MM.1S (cell line): ENCODE measurements around the gene SFT2D3.

Experiments
- EZH2 ChIP-seq: fragments of 300-600 bp; sonication (generic); optimal IDR thresholded peaks from 2 replicates; pipeline ENCODE3; 2017; ENCODE audit warnings: low read depth, mild to moderate bottlenecking, antibody characterized with exemption, low read length, mixed read lengths
- TF ChIP-seq, protein P1 (sequence below): fragments of 300-600 bp; sonication (generic); IDR thresholded peaks from 2 replicates; pipeline ENCODE4 v1.5.1; 2016; ENCODE audit warnings: antibody characterized with exemption, low read length, mixed read lengths

DNA sequence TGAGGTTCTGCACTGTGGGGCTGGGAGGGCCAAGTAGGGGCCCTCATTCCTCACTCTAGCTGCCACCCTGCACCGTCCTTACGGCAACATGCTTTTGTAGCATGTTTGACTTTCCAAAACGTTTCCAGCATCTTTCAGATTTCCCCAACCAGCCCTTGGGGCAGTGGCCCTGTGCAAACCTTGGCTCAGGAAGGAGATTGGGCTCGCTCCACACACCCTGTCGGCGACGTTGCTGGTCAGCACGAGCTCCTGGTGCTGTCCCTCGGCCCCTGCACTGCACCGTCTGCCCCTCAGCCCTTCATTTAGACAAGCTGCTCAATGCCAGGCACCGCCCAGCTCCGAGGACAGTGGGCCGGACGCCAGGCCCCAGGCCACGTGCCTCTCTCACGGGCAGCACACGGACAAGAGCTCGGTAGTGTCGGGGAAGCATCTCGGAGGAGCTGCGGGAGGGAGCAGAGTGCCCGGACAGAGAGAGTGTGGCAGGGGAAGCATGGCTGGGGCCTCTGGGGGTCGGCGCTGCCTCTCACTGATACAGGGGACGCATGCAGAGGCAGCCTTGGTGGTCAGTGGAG, 48.4 kb upstream of the SFT2D3 start:
- no peak for TF ChIP-seq EZH2
- TF ChIP-seq, protein P1, sequence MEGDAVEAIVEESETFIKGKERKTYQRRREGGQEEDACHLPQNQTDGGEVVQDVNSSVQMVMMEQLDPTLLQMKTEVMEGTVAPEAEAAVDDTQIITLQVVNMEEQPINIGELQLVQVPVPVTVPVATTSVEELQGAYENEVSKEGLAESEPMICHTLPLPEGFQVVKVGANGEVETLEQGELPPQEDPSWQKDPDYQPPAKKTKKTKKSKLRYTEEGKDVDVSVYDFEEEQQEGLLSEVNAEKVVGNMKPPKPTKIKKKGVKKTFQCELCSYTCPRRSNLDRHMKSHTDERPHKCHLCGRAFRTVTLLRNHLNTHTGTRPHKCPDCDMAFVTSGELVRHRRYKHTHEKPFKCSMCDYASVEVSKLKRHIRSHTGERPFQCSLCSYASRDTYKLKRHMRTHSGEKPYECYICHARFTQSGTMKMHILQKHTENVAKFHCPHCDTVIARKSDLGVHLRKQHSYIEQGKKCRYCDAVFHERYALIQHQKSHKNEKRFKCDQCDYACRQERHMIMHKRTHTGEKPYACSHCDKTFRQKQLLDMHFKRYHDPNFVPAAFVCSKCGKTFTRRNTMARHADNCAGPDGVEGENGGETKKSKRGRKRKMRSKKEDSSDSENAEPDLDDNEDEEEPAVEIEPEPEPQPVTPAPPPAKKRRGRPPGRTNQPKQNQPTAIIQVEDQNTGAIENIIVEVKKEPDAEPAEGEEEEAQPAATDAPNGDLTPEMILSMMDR: no peak
